Thyroid gland (tissue), 4 donors: ENCODE data around the gene BCL3.

Source experiments
- POLR2A ChIP-seq, 2 donors: fragments of 450-650 bp; IDR thresholded peaks; one replicate each; pipeline ENCODE4 v1.6.1; 2017; ENCODE audit warnings: antibody characterized with exemption in 2 of 2, mild to moderate bottlenecking in 2 of 2, moderate library complexity in 1 of 2
- TF ChIP-seq, protein P1 (sequence below), 6 experiments: fragments of 200-600 bp in 3 of 6; fragments of 450-650 bp in 3 of 6; sonication (generic) in 3 of 6; IDR thresholded peaks; one replicate each; pipeline ENCODE4 v1.5.1; 2016 to 2019; ENCODE audit warnings: antibody characterized with exemption in 6 of 6, mild to moderate bottlenecking in 2 of 6, inconsistent platforms in 1 of 6, moderate library complexity in 1 of 6

DNA sequence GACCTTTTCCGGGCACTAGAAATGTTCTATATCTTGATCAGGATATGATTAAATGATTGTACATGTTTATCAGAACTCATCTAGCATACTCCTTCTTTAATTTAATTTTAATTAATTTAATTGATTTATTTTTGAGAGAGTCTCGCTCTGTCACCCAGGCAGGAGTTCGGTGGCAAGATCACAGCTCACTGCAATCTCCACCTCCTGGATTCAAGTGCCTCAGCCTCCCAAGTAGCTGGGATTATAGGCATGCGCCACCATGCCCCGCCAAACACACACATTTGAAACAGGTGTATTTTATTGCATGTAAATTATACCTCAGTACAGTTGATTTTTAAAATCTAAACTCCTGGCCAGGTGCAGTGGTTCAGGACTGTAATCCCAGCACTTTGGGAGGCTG, 17.4 kb upstream of the BCL3 start:
- TF ChIP-seq, protein P1, sequence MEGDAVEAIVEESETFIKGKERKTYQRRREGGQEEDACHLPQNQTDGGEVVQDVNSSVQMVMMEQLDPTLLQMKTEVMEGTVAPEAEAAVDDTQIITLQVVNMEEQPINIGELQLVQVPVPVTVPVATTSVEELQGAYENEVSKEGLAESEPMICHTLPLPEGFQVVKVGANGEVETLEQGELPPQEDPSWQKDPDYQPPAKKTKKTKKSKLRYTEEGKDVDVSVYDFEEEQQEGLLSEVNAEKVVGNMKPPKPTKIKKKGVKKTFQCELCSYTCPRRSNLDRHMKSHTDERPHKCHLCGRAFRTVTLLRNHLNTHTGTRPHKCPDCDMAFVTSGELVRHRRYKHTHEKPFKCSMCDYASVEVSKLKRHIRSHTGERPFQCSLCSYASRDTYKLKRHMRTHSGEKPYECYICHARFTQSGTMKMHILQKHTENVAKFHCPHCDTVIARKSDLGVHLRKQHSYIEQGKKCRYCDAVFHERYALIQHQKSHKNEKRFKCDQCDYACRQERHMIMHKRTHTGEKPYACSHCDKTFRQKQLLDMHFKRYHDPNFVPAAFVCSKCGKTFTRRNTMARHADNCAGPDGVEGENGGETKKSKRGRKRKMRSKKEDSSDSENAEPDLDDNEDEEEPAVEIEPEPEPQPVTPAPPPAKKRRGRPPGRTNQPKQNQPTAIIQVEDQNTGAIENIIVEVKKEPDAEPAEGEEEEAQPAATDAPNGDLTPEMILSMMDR (IDR thresholded peaks at IDR 0.05) = no peak
- TF ChIP-seq POLR2A (IDR thresholded peaks at IDR 0.05) = no peak
